Common myeloid progenitor, CD34-positive (primary cell): Measurements from ENCODE around the gene TCN2.
"Not testable (repeated sequence)": the region's sequence is repeated elsewhere in the genome, so short reads cannot be mapped to it uniquely, and the experiment has no call there.

Experiments used
- CTCF ChIA-PET: fragments of 350-600 bp; sonication (Branson Sonifier 250); formaldehyde crosslinking; loops from one replicate; lab custom pipeline; 2021; ENCODE audit warnings: antibody characterized with exemption; lab: Charles Lee
- POLR2A ChIA-PET: fragments of 350-600 bp; sonication (Branson Sonifier 250); formaldehyde crosslinking; loops from one replicate; lab custom pipeline; 2021; ENCODE audit warnings: antibody characterized with exemption; lab: Charles Lee
- DNase-seq, 3 donors: peaks; one replicate each; pipeline versions ENCODE4 v3.0.0 to v3.0.0-alpha.2; 2013
- H3K27ac ChIP-seq, 2 experiments: 1 replicate in 1 of 2; 2 replicates in 1 of 2; pipeline ENCODE4 v1.7.0; 2013; ENCODE audit warnings: inconsistent platforms in 2 of 2, low read length in 2 of 2, mild to moderate bottlenecking in 2 of 2, low read depth in 1 of 2, moderate library complexity in 1 of 2; ENCODE audit not compliant: severe bottlenecking in 2 of 2, insufficient read depth in 1 of 2, poor library complexity in 1 of 2
- H3K27me3 ChIP-seq, 5 experiments: replicated peaks in 2 of 5; 1 replicate in 3 of 5; 2 replicates in 2 of 5; pipeline versions ENCODE4 v1.6.1 to v1.7.0; 2013; ENCODE audit warnings: low read length in 4 of 5, mild to moderate bottlenecking in 2 of 5, moderate library complexity in 2 of 5, inconsistent platforms in 1 of 5; ENCODE audit not compliant: insufficient read depth in 5 of 5, control insufficient read depth in 4 of 5
- H3K36me3 ChIP-seq, 4 experiments: 1 replicate in 2 of 4; 2 replicates in 2 of 4; pipeline versions ENCODE4 v1.6.1 to v1.7.0; 2013; ENCODE audit warnings: low read length in 3 of 4, control low read depth in 1 of 4, mild to moderate bottlenecking in 1 of 4; ENCODE audit not compliant: control insufficient read depth in 4 of 4, insufficient read depth in 4 of 4
- H3K4me1 ChIP-seq, 4 experiments: 1 replicate in 3 of 4; 2 replicates in 1 of 4; pipeline versions ENCODE4 v1.6.1 to v1.7.1; 2013; ENCODE audit warnings: low read length in 3 of 4, mild to moderate bottlenecking in 3 of 4, control low read depth in 1 of 4, inconsistent platforms in 1 of 4, moderate library complexity in 1 of 4; ENCODE audit not compliant: control insufficient read depth in 4 of 4, insufficient read depth in 4 of 4; ENCODE audit errors: control extremely low read depth in 1 of 4
- H3K4me3 ChIP-seq, 7 experiments: 1 replicate in 4 of 7; 2 replicates in 3 of 7; pipeline versions ENCODE4 v1.5.1 to v1.7.0; 2013; ENCODE audit warnings: mild to moderate bottlenecking in 7 of 7, low read length in 6 of 7, moderate library complexity in 6 of 7, inconsistent platforms in 2 of 7, low read depth in 2 of 7, control low read depth in 1 of 7; ENCODE audit not compliant: insufficient read depth in 4 of 7, control insufficient read depth in 1 of 7; ENCODE audit errors: extremely low read depth in 1 of 7
- H3K9me3 ChIP-seq, 5 experiments: 1 replicate in 4 of 5; 2 replicates in 1 of 5; pipeline versions ENCODE4 v1.6.1 to v1.7.1; 2013; ENCODE audit warnings: low read length in 4 of 5, mild to moderate bottlenecking in 2 of 5, inconsistent platforms in 1 of 5, low read depth in 1 of 5, moderate library complexity in 1 of 5; ENCODE audit not compliant: control insufficient read depth in 4 of 5, insufficient read depth in 2 of 5; ENCODE audit errors: control extremely low read depth in 1 of 5
- WGBS: methylation state at CpG from one replicate; pipeline ENCODE4 v1.1.5; 2013; ENCODE audit not compliant: insufficient coverage; 5-methylcytosine and 5-hydroxymethylcytosine counted together

TCN2 gene

GRCh38 chr22:30614879-30615278 is 7.9 kb downstream of the TCN2 start:
- ChIA-PET CTCF (interaction anchor here (0.9 to 2.1 kb wide), 3 partner anchors 9 to 20 kb away, joined by 3 to 6 read pairs (median 3); partner anchors contain the start of gene SLC35E4), POLR2A (no interaction called here)
- H3K36me3 ChIP-seq: no peaks in the 10 kb centered on the region

GRCh38 chr22:30615543-30615954 is 8.6 kb downstream of the TCN2 start:
- 97% methylated on average over 7 of the region's 7 CpGs for WGBS
- H3K36me3 ChIP-seq: no peaks in the 10 kb centered on the region
- ChIA-PET CTCF (interaction anchor here (1.2 to 2.1 kb wide), 2 partner anchors 10 to 11 kb away, joined by 3 to 6 read pairs; no protein-coding TSS in a partner anchor), POLR2A (no interaction called here)
- H3K27me3 ChIP-seq: no peaks in the 10 kb centered on the region
- no peaks in the 10 kb centered on the region for H3K9me3 ChIP-seq
- H3K4me1 ChIP-seq: peaks cover 0 to 1% (median 0%) of the 10 kb centered on the region in 4 experiments
- no peak overlapping the region for H3K4me3 ChIP-seq
- peak in 1 of 3 donors; percentile 14 for DNase-seq
- no peak overlapping the region for H3K27ac ChIP-seq

More at GRCh38 chr22:30614879-30615278, 7.9 kb downstream of the TCN2 start:
- Histone ChIP-seq H3K9me3 (no peaks in the 10 kb centered on the region), H3K4me3 (no peak overlapping the region), H3K27me3 (no peaks in the 10 kb centered on the region), H3K4me1 (peaks cover 0 to 8% (median 4%) of the 10 kb centered on the region in 4 experiments), H3K27ac (no peak overlapping the region)
- DNase-seq: no peak

GRCh38 chr22:30617819-30618218 is 10.8 kb downstream of the TCN2 start:
- WGBS: 93% methylated on average over 3 of the region's 6 CpGs
- Histone ChIP-seq H3K27me3 (no peaks in the 10 kb centered on the region), H3K36me3 (no peaks in the 10 kb centered on the region), H3K9me3 (no peaks in the 10 kb centered on the region), H3K27ac (no peak overlapping the region), H3K4me1 (no peaks in the 10 kb centered on the region), H3K4me3 (no peak overlapping the region)
- DNase-seq: no peak
- ChIA-PET POLR2A (interaction anchor here (0.9 kb wide), 1 partner anchor 11 kb away, joined by 3 read pairs; the partner anchor contains the start of gene TCN2), CTCF (no interaction called here)

- H3K27me3 ChIP-seq, DNase-seq, POLR2A ChIA-PET, H3K27ac ChIP-seq, H3K9me3 ChIP-seq, H3K4me1 ChIP-seq, H3K4me3 ChIP-seq, H3K36me3 ChIP-seq: not testable (repeated sequence)
- WGBS: 100% methylated on average over 3 of the region's 6 CpGs
- CTCF ChIA-PET: interaction anchor here (0.6 to 3.3 kb wide), 5 partner anchors 9 to 136 kb away, joined by 3 to 10 read pairs (median 3); no protein-coding TSS in a partner anchor
Observed at GRCh38 chr22:30619909-30620308, 12.9 kb downstream of the TCN2 start.

GRCh38 chr22:30626413-30626812 is 19.4 kb downstream of the TCN2 start:
- no peaks in the 10 kb centered on the region for H3K36me3 ChIP-seq
- no peaks in the 10 kb centered on the region for H3K9me3 ChIP-seq
- ChIA-PET CTCF (interaction anchor here (0.6 to 1.2 kb wide), 3 partner anchors 8 to 164 kb away, joined by 4 to 6 read pairs (median 5); no protein-coding TSS in a partner anchor), POLR2A (no interaction called here)
- H3K4me3 ChIP-seq: no peak overlapping the region
- no peaks in the 10 kb centered on the region for H3K27me3 ChIP-seq
- no peak overlapping the region for H3K27ac ChIP-seq
- no peak for DNase-seq
- H3K4me1 ChIP-seq: no peaks in the 10 kb centered on the region
- 91% methylated on average over 5 of the region's 5 CpGs for WGBS

GRCh38 chr22:30627471-30627870 is 20.5 kb downstream of the TCN2 start:
- Histone ChIP-seq H3K4me3 (no peak overlapping the region), H3K27ac (no peak overlapping the region), H3K4me1 (no peaks in the 10 kb centered on the region), H3K27me3 (no peaks in the 10 kb centered on the region), H3K36me3 (no peaks in the 10 kb centered on the region), H3K9me3 (no peaks in the 10 kb centered on the region)
- peak in 1 of 3 donors; percentile 16 for DNase-seq
- CTCF ChIA-PET: interaction anchor here (0.6 kb wide), 1 partner anchor 525 kb away, joined by 3 read pairs; no protein-coding TSS in a partner anchor
- POLR2A ChIA-PET: no interaction called here
- WGBS: 93% methylated on average over 5 of the region's 5 CpGs

GRCh38 chr22:30628491-30628890 is 21.5 kb downstream of the TCN2 start:
- Histone ChIP-seq H3K4me1 (no peaks in the 10 kb centered on the region), H3K4me3 (no peak overlapping the region), H3K27ac (no peak overlapping the region), H3K9me3 (no peaks in the 10 kb centered on the region), H3K36me3 (no peaks in the 10 kb centered on the region), H3K27me3 (no peaks in the 10 kb centered on the region)
- WGBS: 88% methylated on average over 4 of the region's 4 CpGs
- ChIA-PET POLR2A (interaction anchor here (0.6 kb wide), 1 partner anchor 83 kb away, joined by 3 read pairs; no protein-coding TSS in a partner anchor), CTCF (interaction anchor here (0.6 to 1.9 kb wide), 5 partner anchors 9 to 126 kb away, joined by 3 to 10 read pairs (median 3); no protein-coding TSS in a partner anchor)
- no peak for DNase-seq
